ENCODE data around the gene NTM. TPM values are rescaled to one million over a fixed set of nuclear protein-coding genes. Genes with fewer than 3 reads are reported as not detected.
A peak's percentile ranks its signal among the peaks of the same experiment; 100 is the strongest.

Gene NTM
- total RNA-seq, 2 donors from 2014 or later, result not detected

- H3K4me3 ChIP-seq, result no peak overlapping the region
- DNase-seq (ENCODE audit: low spot score) (no peak), ATAC-seq (ENCODE audit: insufficient number of reproducible peaks, low FRiP score, low read depth) (no peak)
- H3K9me3 ChIP-seq, result no peaks in the 10 kb centered on the region
- no peaks in the 10 kb centered on the region for H3K4me1 ChIP-seq (ENCODE audit: control insufficient read depth in 1 of 2, low read depth in 2 of 2)
- no peak overlapping the region for H3K27ac ChIP-seq
- TF ChIP-seq CTCF (IDR thresholded peaks at IDR 0.05), result no peak
- no peaks in the 10 kb centered on the region for H3K36me3 ChIP-seq
- H3K27me3 ChIP-seq (replicated peaks; ENCODE audit: insufficient read depth), result no peaks in the 10 kb centered on the region
Observed at GRCh38 chr11:131744847-131745246, 374.4 kb downstream of the NTM start.

- Histone ChIP-seq H3K36me3 (no peaks in the 10 kb centered on the region), H3K27ac (no peak overlapping the region), H3K4me3 (no peak overlapping the region), H3K27me3 (replicated peaks; ENCODE audit: insufficient read depth) (no peaks in the 10 kb centered on the region), H3K9me3 (no peaks in the 10 kb centered on the region), H3K4me1 (ENCODE audit: control insufficient read depth in 1 of 2, low read depth in 2 of 2) (no peaks in the 10 kb centered on the region)
- DNase-seq (ENCODE audit: low spot score) (no peak), ATAC-seq (ENCODE audit: insufficient number of reproducible peaks, low FRiP score, low read depth) (no peak)
- no peak for TF ChIP-seq CTCF (IDR thresholded peaks at IDR 0.05)
Observed at GRCh38 chr11:131745405-131745804, 375.0 kb downstream of the NTM start.

GRCh38 chr11:131746201-131746600 is 375.8 kb downstream of the NTM start:
- no peak overlapping the region for H3K4me3 ChIP-seq
- no peak overlapping the region for H3K27ac ChIP-seq
- no peaks in the 10 kb centered on the region for H3K9me3 ChIP-seq
- ATAC-seq (ENCODE audit: insufficient number of reproducible peaks, low FRiP score, low read depth), result no peak
- H3K36me3 ChIP-seq, result no peaks in the 10 kb centered on the region
- H3K27me3 ChIP-seq (replicated peaks; ENCODE audit: insufficient read depth), result no peaks in the 10 kb centered on the region
- TF ChIP-seq CTCF (IDR thresholded peaks at IDR 0.05), result no peak
- no peaks in the 10 kb centered on the region for H3K4me1 ChIP-seq (ENCODE audit: control insufficient read depth in 1 of 2, low read depth in 2 of 2)
- no peak for DNase-seq (ENCODE audit: low spot score)

- Histone ChIP-seq H3K4me1 (ENCODE audit: control insufficient read depth in 1 of 2, low read depth in 2 of 2) (no peaks in the 10 kb centered on the region), H3K9me3 (no peaks in the 10 kb centered on the region), H3K36me3 (no peaks in the 10 kb centered on the region), H3K4me3 (no peak overlapping the region), H3K27me3 (replicated peaks; ENCODE audit: insufficient read depth) (no peaks in the 10 kb centered on the region), H3K27ac (no peak overlapping the region)
- DNase-seq (ENCODE audit: low spot score), result no peak
- TF ChIP-seq CTCF (IDR thresholded peaks at IDR 0.05), result peak; percentile 63
- no peak for ATAC-seq (ENCODE audit: insufficient number of reproducible peaks, low FRiP score, low read depth)
Observed at GRCh38 chr11:131748151-131749050, 378.0 kb downstream of the NTM start.

GRCh38 chr11:131749101-131749500 is 378.7 kb downstream of the NTM start:
- no peaks in the 10 kb centered on the region for H3K27me3 ChIP-seq (replicated peaks; ENCODE audit: insufficient read depth)
- no peak overlapping the region for H3K4me3 ChIP-seq
- no peak for TF ChIP-seq CTCF (IDR thresholded peaks at IDR 0.05)
- no peaks in the 10 kb centered on the region for H3K36me3 ChIP-seq
- DNase-seq (ENCODE audit: low spot score) (no peak), ATAC-seq (ENCODE audit: insufficient number of reproducible peaks, low FRiP score, low read depth) (no peak)
- H3K9me3 ChIP-seq, result no peaks in the 10 kb centered on the region
- H3K27ac ChIP-seq, result no peak overlapping the region
- H3K4me1 ChIP-seq (ENCODE audit: control insufficient read depth in 1 of 2, low read depth in 2 of 2), result no peaks in the 10 kb centered on the region
